ENCODE measurements around the gene FAM89A. TPM values are rescaled to one million over a fixed set of nuclear protein-coding genes. Genes with fewer than 3 reads are reported as not detected.
"Not testable (repeated sequence)": the region's sequence is repeated elsewhere in the genome, so short reads cannot be mapped to it uniquely, and the experiment has no call there.

FAM89A gene
- polyA plus RNA-seq, 4 donors, result 17.6 to 20.7 (median 18.9) TPM

GRCh38 chr1:231058416-231059109 lies 18.5 kb upstream of the FAM89A start:
- no peak for DNase-seq (ENCODE audit: low read depth in 4 of 4, low spot score in 3 of 4)

- no peak for DNase-seq (ENCODE audit: low read depth in 4 of 4, low spot score in 3 of 4)
Measured at GRCh38 chr1:231057410-231057809, 17.4 kb upstream of the FAM89A start.

- no peak for DNase-seq (ENCODE audit: low read depth in 4 of 4, low spot score in 3 of 4)
Measured at GRCh38 chr1:231055271-231055670, 15.2 kb upstream of the FAM89A start.

GRCh38 chr1:231053493-231054162 lies 13.6 kb upstream of the FAM89A start:
- peak in 3 of 4 donors; percentile 51 to 59 (median 52) for DNase-seq (ENCODE audit: low read depth in 4 of 4, low spot score in 3 of 4)

GRCh38 chr1:231052777-231053176 lies 12.7 kb upstream of the FAM89A start:
- no peak for DNase-seq (ENCODE audit: low read depth in 4 of 4, low spot score in 3 of 4)

GRCh38 chr1:231050932-231051331 lies 10.9 kb upstream of the FAM89A start:
- not testable (repeated sequence) for DNase-seq (ENCODE audit: low read depth in 4 of 4, low spot score in 3 of 4)

- DNase-seq (ENCODE audit: low read depth in 4 of 4, low spot score in 3 of 4), result no peak
Measured at GRCh38 chr1:231050395-231050794, 10.3 kb upstream of the FAM89A start.

- DNase-seq (ENCODE audit: low read depth in 4 of 4, low spot score in 3 of 4), result no peak
Measured at GRCh38 chr1:231049121-231049979, 9.3 kb upstream of the FAM89A start.

- not testable (repeated sequence) for DNase-seq (ENCODE audit: low read depth in 4 of 4, low spot score in 3 of 4)
Measured at GRCh38 chr1:231048419-231048818, 8.4 kb upstream of the FAM89A start.

GRCh38 chr1:231047529-231047928 lies 7.5 kb upstream of the FAM89A start:
- not testable (repeated sequence) for DNase-seq (ENCODE audit: low read depth in 4 of 4, low spot score in 3 of 4)

GRCh38 chr1:231046730-231047395 lies 6.8 kb upstream of the FAM89A start:
- no peak for DNase-seq (ENCODE audit: low read depth in 4 of 4, low spot score in 3 of 4)

- not testable (repeated sequence) for DNase-seq (ENCODE audit: low read depth in 4 of 4, low spot score in 3 of 4)
Measured at GRCh38 chr1:231045921-231046729, 6.1 kb upstream of the FAM89A start.

- no peak for DNase-seq (ENCODE audit: low read depth in 4 of 4, low spot score in 3 of 4)
Measured at GRCh38 chr1:231045286-231045685, 5.2 kb upstream of the FAM89A start.

GRCh38 chr1:231044588-231044987 lies 4.5 kb upstream of the FAM89A start:
- DNase-seq (ENCODE audit: low read depth in 4 of 4, low spot score in 3 of 4), result no peak

GRCh38 chr1:231041719-231042261 lies 1.7 kb upstream of the FAM89A start:
- DNase-seq (ENCODE audit: low read depth in 4 of 4, low spot score in 3 of 4), result no peak

GRCh38 chr1:231040800-231041718 lies 1.0 kb upstream of the FAM89A start:
- DNase-seq (ENCODE audit: low read depth in 4 of 4, low spot score in 3 of 4), result peak in 1 of 4 donors; percentile 23

- DNase-seq (ENCODE audit: low read depth in 4 of 4, low spot score in 3 of 4), result peak in 1 of 4 donors; percentile 25
Measured at GRCh38 chr1:231039161-231040018, 664 bp downstream of the FAM89A start.
